HG03159 (cell line): ENCODE measurements around the gene DDX6.
"Not testable (repeated sequence)": the region's sequence is repeated elsewhere in the genome, so short reads cannot be mapped to it uniquely, and the experiment has no call there.

ENCODE experiments used
- ATAC-seq: cut with Tn5 transposase; IDR thresholded peaks from one replicate; pipeline ENCODE4 v1.9.1; 2021; ENCODE audit warnings: mild to moderate bottlenecking, moderate library complexity; ENCODE audit not compliant: unreplicated experiment

Gene DDX6

DNA sequence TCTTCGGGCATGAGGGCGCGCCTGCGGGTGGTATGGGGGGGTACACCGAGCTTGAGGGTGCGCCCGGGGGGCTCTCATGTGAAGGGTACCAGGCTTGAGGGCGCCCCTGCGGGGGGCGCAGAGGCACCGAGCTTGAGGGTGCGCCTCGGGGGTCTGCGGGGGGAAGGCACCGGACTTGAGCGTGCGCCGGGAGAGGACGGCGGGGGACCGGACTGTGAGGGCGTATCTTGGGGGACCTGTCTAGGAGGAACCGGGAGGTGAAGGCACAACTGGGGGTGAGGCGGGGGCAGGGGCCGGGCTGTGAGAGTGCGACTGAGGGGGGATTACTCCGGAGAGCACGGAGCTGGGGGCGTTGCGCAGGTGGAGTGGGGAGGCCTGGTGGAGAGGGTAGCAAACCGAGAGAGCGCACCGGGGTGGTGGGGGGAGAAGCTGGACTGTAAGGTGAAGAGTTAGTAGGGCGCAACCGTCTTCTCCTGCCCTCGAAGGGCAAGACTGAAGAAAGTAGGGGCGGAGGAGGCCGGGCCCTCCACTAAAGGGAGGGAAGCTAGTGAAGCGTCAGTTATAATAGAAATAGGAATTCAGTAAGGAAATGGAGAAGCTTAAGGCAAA is 1.1 kb upstream of the DDX6 start:
- no peak for ATAC-seq

DNA sequence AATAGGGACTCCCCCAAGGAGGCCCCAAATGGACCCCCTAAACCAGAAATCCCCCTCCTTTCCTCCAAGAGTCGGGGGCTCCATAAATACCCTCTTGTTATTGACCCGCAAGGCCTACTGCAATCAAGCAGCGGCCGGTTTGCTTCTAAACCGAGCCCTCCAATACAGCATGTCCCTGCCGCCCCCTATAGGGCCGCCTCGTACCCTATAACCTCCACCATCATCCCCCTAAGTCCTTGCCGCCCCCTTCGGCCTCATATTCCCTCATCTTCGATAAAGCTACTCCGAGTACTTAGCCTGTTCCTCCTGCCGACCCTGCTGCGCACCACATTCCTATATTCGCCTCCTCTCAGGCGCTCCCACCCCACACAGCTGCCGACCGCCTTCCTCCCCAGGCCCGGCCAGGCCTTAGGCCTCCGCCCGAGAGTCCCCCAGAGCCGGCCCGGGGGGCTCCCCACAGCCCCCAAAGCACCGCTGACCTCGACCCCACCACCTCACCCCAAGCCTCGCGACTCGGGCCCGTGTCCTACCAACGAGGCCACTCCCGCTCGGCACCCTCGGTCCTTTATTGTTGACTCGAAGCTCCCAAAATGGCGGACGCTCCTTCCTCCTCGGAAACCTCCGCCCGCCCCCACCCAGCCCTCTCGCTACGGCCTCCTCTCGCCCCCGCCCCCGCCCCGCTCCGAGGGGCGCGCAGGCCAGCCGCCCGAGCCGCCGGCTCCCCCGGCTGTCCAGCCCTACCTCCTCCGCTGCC is 430 bp downstream of the DDX6 start:
- ATAC-seq, result peak; percentile 27

DNA sequence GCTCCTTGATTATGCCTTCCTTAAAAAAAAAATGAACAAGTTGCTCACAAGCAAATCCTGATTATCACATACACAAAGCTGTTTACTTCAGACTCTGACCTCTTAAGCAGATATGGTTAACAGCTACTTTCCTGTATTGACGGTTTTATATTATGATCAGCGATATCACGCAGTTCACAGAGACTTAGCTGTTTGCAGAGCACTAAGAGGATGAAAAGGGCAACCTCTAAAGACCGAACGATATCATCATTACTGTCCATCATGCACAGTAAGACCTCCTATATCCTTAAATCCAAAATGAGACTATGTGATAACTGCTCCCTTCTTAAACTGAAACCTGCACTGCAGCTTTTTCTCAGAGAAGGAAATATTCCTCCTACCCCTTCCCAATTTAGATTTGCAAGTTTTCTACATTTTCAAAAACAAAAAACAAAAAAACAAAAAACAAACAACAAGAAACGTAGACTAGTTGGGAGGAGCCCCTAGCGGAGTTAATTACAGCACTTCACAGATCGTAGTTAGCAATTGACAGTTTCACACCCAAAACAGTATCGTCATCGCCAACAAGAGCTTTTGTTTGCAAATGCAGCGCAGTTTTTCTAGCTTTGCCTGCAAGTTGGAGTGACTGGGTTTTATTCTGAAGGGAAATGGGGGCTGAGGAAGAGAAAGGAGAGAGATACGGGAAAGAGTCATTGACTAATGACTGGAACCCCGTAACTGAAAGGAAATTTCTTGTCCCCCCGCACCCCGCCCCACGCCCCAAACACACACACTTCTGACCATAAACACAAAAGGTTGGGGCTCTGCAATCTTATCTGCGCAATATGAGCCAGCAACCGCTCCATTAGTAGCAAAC is 1.2 kb downstream of the DDX6 start:
- ATAC-seq, result no peak

DNA sequence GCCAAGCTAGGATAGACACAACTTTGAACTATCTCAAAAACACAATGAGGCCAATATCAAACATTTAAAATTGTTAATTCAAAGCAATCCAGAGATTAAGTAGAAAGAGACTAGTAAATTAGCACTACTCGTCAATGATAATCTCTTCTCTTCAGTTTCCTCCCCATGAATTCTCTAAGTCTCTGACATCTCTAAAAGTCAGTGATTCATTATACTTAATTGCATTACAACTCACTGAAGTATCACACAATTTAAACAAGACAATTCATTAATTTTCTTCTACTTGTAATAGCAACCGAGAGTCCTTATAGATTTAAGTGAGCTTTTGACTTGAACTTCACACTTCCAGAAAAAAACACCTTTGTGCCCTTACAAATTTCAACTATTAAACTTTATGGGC is 4.3 kb downstream of the DDX6 start:
- ATAC-seq, result no peak

DNA sequence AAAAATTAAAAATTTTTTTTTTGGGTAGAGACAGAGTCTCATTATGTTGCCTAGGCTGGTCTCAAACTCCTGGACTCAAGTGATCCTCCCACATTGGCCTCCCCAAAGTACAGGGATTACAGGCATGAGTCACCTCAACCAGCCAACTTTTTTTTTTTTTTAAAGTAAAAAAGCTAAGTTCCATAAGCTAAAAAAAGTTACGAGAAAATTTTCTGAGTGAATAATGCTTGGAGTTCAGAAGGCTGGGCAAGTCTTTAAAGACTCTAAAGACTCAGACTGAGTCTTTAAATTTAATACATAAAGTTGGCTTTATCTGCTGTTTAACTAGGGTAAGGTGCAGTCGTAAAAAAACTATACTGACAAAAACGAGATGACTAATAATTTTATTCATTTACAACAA is 5.6 kb downstream of the DDX6 start:
- ATAC-seq, result no peak

DNA sequence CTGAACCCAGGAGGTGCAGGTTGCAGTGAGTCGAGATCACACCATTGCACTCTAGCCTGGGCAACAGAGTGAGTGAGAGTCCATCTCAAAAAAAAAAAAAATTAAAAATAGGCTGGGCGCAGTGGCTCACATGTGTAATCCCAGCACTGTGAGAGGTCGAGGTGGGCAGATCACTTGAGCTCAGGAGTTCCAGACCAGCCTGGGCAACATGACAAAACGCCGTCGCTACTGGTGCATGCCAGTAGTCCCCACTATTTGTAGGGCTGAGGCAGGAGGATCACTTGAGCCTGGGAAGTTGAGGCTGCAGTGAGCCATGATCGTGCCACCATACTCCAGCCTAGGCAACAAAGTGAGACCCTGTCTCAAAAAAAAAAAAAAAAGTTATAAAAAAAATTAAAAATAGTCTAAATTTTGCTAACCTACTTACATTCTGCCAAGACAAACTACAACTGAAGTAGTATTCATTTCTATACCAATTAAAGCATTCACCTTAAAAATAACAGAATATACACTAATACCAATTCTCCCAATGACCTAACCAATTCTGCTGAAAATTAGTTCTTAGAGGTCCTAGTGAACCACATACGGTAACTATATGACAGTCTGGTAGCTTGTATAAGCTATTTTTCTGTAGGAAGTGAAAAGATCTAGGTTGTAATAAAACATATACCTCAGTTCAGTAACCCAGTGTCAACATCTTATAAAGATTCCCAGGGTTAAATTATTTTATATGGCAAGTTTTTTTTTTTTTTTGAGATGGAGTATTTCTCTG is 7.1 kb downstream of the DDX6 start:
- ATAC-seq, result no peak

DNA sequence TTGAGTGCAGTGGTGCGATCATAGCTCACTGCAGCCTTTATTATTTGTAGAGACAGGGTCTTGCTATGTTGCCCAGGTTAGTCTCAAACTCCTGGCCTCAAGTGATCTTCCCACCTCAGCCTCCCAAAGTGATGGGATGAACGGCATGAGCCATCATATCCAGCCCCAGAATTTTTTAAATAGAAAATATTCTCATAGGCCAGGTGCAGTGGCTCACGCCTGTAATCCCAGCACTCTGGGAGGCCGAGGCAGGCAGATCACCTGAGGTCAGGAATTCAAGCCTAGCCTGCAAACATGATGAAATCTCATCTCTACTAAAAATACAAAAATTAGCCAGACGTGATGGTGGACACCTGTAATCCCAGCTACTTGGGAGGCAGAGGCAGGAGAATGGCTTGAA is 7.6 kb downstream of the DDX6 start:
- ATAC-seq, result not testable (repeated sequence)

DNA sequence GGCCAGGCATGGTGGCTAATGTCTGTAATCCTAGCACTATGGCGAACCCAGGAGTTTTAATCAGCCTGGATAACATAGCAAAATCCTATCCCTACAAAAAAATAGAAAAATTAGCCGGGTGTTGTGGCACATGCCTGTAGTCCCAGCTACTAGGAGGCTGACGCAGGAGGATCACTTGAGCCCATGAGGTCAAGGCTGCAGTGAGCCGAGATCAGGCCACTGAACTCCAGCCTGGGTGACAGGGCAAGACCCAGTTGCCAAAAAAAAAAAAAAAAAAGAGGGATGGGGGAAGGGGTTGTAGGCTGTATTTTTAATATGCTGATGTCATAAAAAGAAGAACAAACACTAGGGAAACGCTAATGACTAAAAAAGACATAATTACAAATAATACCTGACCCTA is 12.1 kb downstream of the DDX6 start:
- ATAC-seq, result no peak

DNA sequence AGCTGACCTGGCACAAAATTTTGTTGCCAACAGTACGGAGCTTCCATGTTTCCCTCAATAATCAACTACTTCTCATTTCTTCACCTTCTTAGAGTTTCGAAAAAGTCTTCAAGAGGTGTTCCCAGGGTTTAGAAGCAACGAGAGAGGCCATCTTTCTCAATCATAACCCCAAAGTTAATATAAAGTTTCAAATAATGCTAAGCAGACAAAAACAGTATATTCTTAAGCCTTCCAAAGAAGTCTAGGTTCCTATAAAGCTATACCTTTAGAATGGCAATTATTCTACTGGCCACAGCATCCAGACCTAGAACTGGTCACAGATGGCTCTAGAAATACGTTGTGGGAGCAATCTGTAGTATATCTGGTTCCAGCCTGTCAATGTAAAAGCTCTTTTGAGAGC is 16.9 kb downstream of the DDX6 start:
- ATAC-seq, result no peak

DNA sequence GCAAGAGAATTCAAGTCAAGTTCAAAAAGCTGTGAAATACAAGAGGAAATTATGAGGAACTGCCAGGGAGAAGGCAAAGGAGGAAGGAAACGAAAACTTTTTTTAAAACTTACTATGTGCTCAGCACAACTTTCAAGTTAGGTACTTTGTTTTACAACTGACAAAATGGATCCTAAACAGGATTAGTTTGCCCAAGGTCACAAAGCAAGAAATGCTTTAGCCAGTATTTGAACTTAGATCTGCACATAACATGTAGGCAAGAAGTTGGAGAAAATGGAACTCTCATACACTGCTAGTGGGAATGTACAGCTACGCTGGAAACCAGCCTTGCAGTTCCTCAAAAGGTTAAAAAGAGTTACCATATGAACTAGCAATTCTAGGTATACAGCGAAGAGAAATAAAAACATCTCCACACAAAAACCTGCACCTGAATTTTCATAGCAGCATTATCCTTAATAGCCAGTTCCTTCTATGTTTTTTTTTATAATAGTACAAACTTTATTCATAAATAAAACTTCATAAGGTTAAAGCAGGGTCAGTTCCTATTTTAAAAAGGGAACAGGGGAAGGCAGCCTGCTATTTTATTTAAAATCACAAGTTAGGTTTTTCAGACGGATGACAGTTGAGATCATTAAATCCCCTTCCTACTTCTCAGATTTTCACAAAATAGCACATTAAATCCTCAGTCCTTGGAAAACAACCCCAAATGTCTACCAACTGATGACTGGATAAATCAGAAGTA is 19.2 kb downstream of the DDX6 start:
- no peak for ATAC-seq

DNA sequence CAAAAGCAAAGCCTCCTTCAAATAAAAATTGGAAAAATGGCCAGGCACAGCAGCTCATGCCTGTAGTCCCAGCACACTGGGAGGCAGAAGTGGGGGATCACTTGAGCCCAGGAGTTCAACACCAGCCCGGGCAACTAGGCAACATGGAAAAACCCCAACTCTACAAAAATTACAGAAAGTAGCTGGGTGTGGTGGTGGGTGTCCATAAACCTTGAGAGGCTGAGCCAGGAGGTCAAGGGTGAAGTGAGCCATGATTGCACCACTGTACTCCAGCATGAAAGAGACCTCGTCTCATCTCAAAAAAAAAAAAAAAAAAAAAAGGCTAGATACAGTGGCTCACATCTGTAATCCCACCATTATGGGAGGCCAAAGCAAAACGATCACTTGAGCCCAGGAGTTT is 22.3 kb downstream of the DDX6 start:
- ATAC-seq, result no peak

DNA sequence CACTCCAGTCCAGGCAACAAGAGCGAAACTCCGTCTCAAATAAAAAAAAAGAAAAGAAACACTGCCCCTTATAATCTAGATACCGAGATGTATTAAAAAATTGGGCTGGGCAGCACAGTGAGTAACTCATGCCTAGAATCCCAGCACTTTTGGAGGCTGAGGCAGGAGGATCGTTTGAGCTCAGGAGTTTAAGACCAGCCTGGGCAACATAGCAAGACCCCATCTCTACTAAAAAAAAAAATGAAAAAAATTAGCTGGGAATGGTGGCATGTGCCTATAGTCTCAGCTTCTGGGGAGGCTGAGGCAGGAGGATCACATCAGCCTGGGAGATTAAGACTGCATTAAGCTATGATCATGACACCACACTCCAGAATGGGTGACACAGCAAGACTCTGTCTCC is 24.9 kb downstream of the DDX6 start:
- ATAC-seq, result no peak

DNA sequence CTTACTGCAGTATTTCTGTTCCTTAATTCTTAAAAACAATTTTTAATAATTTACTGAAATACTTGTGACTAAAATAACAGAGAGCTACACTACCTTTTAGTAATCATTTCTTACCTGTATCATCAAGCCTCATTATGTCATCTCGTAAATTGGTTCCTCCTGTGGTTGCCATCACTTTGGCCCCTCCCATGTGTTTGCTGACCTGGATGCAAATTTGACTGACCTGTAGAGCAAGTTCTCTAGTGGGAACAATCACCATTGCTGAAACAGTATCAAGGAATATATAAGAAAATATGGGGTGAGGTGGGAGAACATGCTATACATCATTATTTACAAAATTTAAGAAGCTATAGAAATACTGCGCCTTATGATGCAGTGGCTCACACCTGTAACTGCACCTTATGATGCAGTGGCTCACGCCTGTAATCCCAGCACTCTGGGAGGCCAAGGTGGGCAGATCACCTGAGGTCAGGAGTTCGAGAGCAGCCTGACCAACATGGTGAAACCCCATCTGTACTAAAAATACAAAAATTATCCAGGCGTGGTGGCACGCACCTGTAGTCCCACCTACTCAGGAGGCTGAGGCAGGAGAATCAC is 25.8 kb downstream of the DDX6 start:
- ATAC-seq, result not testable (repeated sequence)

DNA sequence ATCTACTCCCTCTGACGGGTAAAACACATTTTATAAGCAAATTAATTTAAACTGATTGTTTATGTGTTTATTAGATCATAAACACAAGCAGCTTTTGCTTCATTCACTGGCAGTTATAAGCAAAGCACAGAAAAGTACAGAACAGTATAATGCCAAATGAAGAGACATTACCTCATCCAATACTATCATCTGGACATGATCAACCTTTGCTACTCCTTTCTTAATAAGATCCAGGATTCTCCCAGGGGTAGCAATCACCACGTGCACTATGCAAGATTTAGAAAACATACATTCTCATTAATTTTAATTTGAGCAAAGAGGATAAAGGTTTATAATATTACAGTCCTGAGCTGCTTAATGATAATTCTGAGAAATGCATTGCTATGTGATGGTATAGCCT is 27.9 kb downstream of the DDX6 start:
- ATAC-seq, result no peak

DNA sequence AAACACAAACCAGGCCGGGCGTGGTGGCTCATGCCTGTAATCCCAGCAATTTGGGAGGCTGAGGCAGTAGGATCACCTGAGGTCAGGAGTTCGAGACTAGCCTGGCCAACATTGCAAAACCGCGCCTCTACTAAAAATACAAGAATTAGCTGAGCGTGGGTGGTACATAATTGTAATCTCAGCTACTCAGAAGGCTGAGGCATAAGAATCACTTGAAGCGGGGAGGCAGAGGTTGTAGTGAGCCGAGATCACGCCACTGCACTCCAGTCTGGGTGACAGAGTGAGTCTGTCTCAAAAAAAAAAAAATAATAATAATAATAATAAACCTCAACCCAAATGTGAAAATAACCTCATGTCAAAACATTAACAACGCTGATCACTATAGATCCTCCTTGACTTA is 29.0 kb downstream of the DDX6 start:
- ATAC-seq, result not testable (repeated sequence)

DNA sequence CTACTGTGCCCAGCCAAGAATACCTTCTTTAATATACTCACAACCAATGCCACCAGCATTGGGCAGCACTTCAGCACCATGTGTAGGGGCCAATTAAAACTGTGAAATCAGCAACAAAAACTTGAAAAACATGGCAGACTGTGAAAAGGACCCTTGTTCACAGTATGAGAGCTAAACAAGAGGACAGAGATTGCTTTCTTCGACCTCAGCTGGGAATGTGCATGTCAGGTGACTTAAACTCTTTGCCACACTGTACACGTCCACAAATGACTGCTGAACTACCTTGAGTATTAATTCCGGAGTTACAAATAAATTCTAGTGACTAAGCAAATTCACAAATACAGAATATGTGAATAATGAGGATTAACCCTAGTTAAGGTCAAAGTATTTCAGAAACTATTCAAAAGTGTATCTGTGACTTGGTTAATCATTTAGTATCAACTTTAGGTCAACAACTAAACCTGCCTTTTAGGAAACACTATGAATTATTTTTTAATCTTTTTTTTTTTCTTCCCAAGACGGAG is 33.0 kb downstream of the DDX6 start:
- ATAC-seq, result no peak

DNA sequence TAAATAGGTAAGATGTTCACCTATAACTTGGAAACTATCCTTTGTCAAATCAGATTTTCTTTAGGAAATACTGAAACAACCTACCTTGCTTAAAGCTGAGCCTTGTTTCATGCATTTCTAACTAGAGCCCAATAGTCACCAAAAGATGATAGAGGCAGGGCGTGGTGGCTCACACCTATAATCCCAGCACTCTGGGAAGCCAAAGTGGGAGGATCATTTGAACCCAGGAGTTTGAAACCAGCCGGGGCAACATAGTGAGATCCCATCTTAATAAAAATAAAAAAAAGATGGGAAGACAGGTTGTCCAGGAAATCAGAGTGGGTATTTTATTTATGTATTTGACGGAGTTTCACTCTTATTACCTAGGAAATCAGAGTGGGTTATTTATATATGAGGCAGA is 38.3 kb downstream of the DDX6 start:
- no peak for ATAC-seq

DNA sequence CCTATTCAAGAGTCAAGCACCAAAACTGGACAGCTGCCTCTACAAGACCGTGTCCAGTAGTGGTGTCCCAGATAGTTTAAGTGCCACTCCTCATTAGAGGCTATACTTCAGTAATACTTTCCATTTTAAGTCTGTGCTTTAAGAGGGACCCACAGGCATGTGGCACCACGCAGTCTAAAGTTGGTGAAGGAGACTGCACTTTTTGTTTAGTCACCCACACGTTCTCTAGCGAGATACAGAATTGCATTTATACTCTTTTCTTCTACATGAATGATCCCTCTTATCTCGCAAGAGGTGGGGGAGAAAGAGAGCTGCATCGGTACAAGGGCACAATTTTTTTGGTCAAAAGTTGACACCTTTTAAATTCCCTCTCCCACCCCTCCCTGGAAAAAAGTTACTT is 41.5 kb downstream of the DDX6 start:
- no peak for ATAC-seq

DNA sequence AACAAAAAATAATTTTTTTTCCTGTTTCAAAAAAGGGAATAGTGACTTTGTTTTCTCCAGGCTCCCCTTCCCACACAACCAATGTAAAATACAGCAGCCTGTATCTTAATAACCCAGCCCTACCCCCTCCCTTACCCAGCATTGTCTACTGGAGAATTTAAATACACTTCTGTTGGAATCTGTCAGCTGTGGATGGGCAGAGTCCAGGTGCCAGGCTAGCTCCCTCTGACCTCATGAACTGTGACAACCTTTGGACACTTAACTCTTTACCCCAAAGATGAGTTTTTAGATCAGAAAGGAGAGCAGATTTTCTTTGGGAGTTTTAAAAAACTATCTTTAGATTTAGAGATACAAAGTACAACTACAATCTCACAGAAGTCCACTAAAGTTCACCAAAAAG is 42.9 kb downstream of the DDX6 start:
- ATAC-seq, result no peak
